GM12874 (cell line): ENCODE data around the gene OR52B2.

ENCODE experiments used
- TF ChIP-seq, protein P1 (sequence below): IDR thresholded peaks from 2 replicates; pipeline ENCODE4 v1.5.1; 2011; ENCODE audit warnings: low read depth, mild to moderate bottlenecking, control low read depth, low read length, moderate library complexity; ENCODE audit not compliant: insufficient read depth

OR52B2 gene

DNA sequence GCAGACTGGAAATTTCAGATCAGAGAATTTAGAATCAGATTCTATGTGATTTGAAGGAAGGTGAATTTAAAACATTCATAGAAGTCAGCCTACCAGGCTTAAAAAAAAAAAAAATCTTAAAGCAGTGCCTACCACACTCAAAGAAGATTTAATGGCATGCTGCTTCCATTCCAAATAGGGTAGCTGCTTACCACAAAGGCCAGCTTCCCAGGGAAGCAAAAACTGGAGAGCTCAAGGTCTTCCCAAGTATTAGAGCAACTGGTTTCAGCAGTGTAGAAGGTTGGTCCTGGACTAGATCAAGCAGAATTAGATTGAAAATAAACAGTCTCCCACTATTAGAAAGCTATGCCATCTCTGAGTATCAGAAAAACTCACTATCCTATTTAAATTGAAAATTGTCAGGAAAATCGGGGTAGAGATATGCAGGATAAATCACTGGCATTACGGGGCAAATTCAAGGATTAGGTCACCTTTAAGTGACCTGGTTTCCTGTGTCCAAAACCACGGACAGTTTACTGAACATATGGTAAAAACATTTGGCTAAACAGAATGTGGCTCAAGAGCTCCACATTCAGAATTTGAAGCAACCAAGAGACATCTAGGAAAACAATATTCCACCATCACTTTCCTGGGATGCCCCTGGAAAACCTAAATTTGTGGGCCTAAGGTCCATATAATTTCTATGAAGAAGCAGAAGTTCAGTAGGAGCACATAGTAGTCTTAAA is 36.5 kb upstream of the OR52B2 start:
- TF ChIP-seq, protein P1, sequence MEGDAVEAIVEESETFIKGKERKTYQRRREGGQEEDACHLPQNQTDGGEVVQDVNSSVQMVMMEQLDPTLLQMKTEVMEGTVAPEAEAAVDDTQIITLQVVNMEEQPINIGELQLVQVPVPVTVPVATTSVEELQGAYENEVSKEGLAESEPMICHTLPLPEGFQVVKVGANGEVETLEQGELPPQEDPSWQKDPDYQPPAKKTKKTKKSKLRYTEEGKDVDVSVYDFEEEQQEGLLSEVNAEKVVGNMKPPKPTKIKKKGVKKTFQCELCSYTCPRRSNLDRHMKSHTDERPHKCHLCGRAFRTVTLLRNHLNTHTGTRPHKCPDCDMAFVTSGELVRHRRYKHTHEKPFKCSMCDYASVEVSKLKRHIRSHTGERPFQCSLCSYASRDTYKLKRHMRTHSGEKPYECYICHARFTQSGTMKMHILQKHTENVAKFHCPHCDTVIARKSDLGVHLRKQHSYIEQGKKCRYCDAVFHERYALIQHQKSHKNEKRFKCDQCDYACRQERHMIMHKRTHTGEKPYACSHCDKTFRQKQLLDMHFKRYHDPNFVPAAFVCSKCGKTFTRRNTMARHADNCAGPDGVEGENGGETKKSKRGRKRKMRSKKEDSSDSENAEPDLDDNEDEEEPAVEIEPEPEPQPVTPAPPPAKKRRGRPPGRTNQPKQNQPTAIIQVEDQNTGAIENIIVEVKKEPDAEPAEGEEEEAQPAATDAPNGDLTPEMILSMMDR, result no peak

DNA sequence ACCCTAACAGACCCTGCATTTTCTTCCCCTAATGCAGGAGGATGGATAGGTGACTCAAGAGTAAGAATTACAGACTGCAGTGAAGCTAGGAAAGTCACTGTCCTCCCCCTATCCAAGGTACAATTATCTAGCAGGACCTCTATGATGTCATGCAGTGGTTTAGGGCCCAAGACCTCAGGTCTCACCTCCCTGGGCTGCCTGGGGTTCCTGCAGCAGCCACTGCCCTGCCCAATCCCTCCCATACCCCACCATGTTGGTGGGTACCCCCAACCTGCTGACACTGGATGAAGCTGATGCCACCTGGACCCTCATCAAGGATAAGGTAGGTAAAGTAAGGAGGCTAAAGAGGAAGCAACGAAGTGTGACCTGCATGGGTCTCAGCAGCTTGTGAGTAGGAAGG is 35.2 kb upstream of the OR52B2 start, which contains the start of gene C11orf42:
TSS of gene C11orf42 (plus strand) at position 192 of the 400 bp plus-strand sequence. CDS start at position 251, 59 bp downstream.
- TF ChIP-seq, protein P1, result no peak

DNA sequence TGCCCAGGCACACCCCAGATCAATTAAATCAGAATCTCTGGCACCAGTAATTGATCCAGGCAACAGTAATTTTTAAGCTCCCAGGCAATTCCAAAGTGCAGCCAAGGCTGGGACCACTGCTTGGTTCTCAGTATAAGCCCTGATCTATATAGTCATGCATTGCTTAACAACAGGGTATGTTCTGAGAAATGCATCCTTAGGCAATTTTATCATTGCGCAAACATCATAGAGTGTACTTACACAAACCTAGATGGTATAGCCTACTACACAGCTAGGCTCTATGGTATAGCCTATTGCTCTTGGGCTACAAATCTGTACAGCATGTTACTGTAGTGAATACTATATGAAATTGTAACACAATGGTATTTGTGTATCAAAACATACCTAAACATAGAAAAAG is 34.6 kb upstream of the OR52B2 start:
- TF ChIP-seq, protein P1, result no peak

DNA sequence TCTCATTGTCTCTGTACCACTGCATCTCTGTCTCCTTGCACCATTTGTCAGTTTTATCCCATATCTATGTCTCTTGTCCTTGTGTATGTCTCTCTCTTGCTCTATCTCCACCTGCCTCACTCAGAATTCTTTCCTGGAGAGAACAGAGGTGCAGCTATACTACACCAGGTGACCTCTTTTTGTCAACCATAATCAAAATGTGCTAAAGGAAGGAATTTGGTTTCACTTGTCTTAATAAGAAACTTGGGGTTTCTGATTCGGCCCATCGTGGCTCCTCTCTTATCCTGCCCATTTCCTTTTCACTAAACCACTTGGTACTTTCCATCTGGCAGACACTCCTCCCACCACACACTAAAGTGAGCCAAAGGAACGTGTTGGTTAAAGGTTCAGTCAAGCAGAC is 33.2 kb upstream of the OR52B2 start:
- TF ChIP-seq, protein P1, result no peak

DNA sequence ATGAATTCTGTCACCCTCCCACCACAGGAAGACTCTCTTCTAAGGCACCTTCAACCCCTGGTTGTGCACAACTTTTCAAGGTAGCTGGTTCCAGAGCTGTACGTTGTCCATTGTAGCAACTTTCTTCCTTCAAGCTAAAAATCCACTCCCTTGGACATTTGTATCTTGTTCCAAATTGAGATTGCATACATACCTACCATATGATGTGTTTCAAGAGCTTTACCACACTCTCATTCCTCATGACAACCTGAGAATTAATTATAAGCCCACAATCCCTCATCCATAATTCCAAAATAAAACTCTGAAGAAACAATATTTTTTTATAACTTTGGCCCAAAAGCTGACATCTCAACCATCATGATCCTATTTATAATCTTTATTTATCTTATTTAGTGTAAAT is 31.9 kb upstream of the OR52B2 start:
- TF ChIP-seq, protein P1, result no peak

DNA sequence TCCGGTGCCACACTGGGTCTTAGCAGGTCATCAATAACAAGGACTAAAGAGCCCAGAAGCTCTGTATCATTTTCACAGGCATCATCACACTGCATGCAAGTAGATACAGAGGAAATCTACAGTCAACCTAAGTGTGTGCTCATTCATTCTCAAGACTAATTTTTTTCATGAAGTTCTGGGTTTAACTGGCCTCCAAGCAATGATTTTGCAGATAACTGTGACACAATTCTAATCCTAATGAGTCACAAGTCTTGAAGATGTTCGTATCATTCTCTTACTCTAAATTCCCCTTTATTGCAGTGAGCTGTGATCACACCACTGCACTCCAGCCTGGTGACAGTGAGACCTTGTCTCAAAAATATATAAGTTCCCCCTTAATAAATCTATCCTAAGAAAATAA is 31.4 kb upstream of the OR52B2 start:
- TF ChIP-seq, protein P1, result no peak

DNA sequence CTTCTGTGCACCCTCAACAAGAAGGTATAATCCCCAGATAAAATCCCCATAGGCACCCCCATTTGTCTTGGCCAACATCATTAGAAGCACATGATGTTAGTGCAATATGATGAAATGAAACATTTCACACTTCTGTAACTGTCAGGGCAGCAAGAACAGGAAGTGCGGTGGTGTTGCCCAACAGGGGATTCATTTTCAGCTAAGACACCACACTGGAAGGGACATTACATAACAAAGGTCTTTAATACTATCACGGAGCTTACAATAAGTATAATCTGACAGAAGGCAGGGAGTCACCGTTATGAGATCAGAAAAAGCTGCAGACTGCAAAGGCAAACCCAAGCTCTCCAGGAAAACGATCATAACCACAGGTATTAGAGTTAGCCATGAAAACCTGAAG is 30.8 kb upstream of the OR52B2 start:
- TF ChIP-seq, protein P1, result no peak
